Non-pigmented ciliary epithelial cell (primary cell): Measurements from ENCODE around the gene CCDC195.

Experiments used
- DNase-seq: peaks from one replicate; pipeline ENCODE4 v3.0.0-alpha.2; 2010; ENCODE audit warnings: low read depth

Gene CCDC195

DNA sequence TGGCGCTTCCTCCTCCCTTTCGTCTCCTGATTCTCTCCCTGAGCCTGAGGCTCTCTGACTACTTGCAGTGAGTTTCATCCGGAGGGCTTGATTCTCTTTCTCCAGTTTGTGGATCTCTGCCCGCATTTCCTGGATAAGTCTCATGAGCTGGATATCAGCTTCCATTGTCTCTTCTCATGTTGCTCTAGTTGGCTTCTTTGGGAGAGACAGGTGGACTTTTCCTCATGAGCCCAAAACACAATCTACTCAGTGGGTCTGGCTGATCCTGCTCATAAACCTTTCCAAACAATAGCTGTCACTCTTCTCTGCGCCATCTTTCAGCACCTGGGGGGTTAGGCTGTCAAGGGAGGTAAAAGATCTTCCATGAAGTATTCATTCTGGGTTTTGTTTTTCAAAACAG lies at the start of gene CCDC195:
TSS of gene CCDC195 (minus strand) at position 165 of the 400 bp plus-strand sequence. CDS start at position 165, 0 bp downstream.
- DNase-seq: no peak

DNA sequence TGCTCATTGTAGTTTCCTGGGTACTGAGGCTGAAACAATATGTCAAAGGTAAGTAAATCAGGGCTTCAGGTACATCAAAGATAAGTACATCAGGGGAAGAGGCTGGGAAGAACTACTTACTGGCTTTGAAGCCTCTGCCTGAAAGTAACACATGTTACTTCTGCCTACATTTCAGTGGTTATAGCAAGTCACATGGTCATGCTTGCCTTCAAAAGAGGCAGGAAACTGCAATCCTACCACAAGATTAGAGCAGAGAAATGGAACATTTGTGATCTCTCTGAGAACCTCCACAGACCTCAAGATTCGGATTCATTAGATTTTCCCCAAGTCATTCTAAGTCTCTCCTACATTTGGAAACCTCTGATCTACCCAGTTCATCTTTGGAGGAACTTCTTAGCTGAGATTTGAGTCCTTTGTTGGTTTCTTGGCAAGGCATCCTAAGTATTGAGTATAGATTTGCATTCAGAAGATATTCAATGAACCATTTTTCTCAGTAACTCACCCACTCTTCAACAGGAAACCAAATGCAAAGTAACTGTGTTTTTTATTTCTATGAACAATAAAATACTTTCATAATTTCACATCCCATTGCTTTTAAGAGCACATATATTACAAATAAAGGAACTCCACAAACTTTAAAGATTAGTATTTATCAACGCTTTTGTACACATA lies 48.5 kb upstream of the CCDC195 start:
- no peak for DNase-seq

- no peak for DNase-seq
These were observed 41.9 kb upstream of the CCDC195 start for GRCh38 chr2:224757934-224758548.

GRCh38 chr2:224753743-224754540 lies 37.8 kb upstream of the CCDC195 start:
- DNase-seq: no peak

GRCh38 chr2:224751996-224752698 lies 36.0 kb upstream of the CCDC195 start:
- DNase-seq: no peak

DNA sequence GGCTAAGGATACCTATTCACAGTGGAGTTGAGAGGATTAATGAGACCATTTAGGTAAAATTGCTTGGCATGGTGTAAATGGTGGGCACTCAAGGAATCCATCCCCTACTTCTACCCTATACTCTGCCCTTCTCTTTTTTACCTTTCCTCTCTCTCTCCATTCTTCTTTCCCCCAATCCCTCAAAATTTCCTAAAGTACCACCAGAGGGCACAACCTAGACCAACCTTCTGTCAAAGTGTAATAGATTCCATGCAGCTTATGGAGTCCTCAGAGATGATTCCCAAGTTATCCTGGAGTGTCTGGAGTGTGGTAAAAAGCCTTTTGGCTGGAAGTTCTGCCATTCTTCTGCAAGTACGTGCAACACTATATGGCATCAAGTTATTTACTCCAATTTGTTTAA lies 33.0 kb upstream of the CCDC195 start:
- no peak for DNase-seq

GRCh38 chr2:224747765-224748164 lies 31.6 kb upstream of the CCDC195 start:
- DNase-seq: no peak

DNA sequence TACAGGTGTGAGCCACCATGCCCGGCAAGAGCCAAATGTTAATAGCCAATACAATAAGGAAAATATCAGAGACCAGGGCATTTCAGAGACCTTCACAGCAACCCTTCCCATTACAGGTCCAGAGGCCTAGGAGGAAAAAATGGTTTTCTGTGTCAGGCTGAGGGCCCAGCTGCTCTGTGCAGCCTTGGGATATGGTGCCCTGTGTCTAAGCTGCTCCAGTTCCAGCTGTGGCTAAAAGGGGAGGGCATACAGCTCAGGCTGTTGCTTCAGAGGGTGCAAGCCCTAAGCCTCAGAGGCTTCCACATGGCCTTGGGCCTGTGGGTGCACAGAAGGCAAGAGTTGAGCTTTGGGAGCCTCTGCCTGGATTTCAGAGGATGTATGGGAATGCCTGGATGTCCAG lies 20.1 kb upstream of the CCDC195 start:
- no peak for DNase-seq

GRCh38 chr2:224734949-224735348 lies 18.8 kb upstream of the CCDC195 start:
- no peak for DNase-seq

GRCh38 chr2:224731665-224732064 lies 15.5 kb upstream of the CCDC195 start:
- DNase-seq: no peak

GRCh38 chr2:224729435-224729834 lies 13.3 kb upstream of the CCDC195 start:
- no peak for DNase-seq

DNA sequence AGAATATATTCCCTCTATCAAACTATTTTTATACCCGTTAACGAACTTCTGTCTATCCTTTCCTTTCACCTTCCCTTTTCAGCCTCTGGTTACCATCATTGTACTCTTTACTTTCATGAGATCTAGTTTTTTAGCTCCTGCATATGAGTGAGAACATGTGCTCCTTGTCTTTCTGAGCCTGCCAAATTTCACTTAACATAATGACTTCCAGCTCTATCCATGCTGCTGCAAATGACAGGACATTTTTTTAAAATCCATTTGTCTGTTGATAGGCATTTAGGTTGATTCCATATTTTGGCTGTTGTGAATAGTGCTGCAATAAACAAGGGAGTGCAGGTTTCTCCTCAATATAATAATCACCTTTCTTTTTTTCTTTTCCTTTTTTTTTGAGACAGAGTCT lies 8.2 kb upstream of the CCDC195 start:
- no peak for DNase-seq

DNA sequence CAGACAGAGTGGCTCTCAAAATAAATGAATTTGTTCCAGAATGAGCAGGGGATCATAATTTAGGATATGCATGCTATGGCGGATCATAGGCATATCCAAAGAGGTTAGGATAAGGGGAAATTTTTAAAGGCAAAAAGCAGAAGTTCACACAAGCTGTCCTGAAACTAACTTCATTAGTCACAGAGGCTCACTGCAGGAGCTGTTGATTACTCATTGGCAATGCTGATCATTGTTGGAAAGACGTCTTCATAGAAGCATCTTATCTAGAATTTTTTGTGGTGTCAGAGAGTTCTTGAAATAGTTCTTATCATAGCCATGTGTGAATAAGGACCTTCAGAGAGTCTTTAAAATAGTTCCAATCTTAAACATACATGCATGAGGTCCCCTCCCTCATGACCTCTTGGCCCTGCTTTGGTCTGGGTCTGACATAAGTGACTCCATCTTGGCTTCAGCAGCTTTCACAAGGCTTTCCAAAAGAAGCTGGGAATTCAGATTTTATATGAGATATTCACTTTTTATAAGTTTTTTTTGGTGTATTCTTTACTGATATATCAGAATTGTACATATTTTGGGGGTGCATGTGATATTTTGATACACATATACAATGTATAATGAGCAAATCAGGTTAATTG lies 7.5 kb upstream of the CCDC195 start:
- DNase-seq: peak; percentile 41

GRCh38 chr2:224722770-224723169 lies 6.6 kb upstream of the CCDC195 start:
- no peak for DNase-seq

DNA sequence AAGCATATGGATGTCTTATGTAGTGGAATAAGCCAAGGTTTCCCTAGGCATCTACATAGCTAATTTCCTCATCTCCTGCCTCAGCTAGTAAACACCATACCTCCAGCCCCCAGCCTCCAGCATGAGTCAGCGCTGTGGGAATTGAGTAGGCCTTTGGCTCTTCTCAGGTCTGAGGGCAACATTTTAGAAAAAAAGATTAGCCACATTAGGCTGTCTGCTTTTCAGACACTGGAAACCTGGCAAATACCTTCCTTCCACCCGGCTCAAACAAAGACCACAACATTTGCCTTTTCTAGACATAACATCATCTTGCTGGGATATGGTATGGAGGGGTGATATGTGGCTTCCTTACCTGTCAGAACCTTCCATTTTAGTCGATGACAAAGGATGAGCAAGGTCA lies 6.1 kb upstream of the CCDC195 start:
- peak; percentile 35 for DNase-seq

GRCh38 chr2:224716921-224717320 lies 756 bp upstream of the CCDC195 start:
- no peak for DNase-seq

- no peak for DNase-seq
These were observed 4.1 kb downstream of the CCDC195 start for GRCh38 chr2:224711859-224712665.

DNA sequence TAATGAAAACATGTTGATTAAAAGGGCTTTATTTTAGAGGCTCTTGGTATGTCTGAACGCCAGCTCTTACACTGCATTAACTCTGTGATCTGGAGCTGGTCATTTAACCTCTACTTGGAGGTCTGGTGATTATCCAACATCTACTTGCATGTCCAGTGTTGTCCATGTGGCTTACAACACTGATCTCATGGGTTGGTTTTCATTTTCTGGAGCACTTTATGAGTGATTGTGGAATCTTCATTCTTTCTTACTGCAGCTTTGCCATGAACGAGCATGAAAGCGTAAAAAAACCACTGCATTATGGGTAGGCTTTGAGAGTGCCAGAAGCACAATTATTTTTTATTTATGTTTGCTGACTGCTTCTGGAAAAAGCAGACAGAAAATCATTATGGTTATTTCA lies 4.8 kb downstream of the CCDC195 start:
- no peak for DNase-seq

GRCh38 chr2:224709301-224709700 lies 6.9 kb downstream of the CCDC195 start:
- DNase-seq: no peak

- DNase-seq: no peak
These were observed 21.7 kb downstream of the CCDC195 start for GRCh38 chr2:224694502-224694901.

DNA sequence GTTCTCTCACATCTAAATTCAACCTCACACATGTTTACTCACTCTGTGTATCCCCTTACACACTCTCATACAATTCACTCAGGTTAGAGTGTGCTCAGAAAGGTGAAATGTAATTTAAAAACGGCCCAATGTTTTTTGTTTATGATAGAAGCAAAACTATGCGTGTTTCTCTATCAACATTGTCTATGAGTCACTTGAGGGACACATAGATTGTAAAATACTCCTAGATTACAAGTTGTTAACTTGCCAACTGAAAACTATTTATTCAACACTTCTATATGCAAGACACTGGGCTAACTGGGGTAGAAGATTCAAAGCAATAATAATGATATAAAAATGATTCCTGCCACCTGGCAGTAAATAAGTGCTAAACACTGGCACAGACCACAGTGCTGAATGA lies 24.6 kb downstream of the CCDC195 start:
- no peak for DNase-seq
